CD4-positive, alpha-beta T cell treated with Interferon alpha-2 for 1 hour (primary cell): Measurements from ENCODE around the gene IL15RA.
"Not testable (repeated sequence)": the region's sequence is repeated elsewhere in the genome, so short reads cannot be mapped to it uniquely, and the experiment has no call there.

ENCODE experiments used
- DNase-seq, 2 donors: peaks; one replicate each; pipeline ENCODE4 v3.0.0-alpha.2; 2020 to 2022

Gene IL15RA

GRCh38 chr10:5968681-5969453 is 8.5 kb downstream of the IL15RA start:
- DNase-seq = no peak

GRCh38 chr10:5968037-5968680 is 9.2 kb downstream of the IL15RA start:
- no peak for DNase-seq

DNA sequence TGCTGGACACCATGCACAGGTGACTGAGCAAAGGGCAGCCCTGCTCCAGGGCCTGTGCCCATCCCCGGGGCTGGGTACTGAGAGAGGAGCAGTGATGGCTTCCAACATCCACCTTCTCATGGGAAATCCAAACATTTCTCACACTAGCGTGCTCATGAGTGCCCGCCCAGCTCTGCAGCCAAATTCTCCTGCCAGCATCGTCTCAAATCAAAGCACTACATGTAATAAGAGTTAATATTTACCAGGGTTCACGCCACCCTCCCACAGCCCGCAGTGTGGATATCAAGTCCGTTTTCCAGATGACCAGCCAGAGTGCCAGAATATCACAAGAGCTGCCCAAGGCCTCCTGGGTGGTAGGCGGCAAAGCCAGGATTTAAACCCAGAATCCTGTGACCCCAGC is 12.1 kb downstream of the IL15RA start:
- no peak for DNase-seq

GRCh38 chr10:5964736-5965135 is 12.6 kb downstream of the IL15RA start:
- DNase-seq = no peak

DNA sequence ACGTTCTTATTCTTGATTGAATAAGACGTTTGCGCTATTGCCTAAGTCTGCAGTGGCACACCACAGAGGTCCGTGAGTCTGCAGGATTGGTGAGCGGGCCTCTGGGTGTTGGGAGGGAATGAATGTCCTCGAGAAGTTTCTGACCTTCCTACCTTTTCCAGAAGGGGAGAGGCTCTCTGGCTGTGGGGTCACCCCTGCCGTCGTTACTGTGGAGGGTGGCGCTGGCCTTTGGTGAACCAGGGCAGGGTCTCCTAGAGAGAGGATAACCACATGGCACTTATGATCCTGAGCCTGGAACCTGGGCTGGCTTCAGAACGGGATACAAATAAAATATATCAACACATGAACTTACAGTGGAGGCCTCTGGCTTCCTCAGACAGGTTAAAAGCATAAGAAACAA is 13.8 kb downstream of the IL15RA start:
- no peak for DNase-seq

GRCh38 chr10:5963071-5963470 is 14.3 kb downstream of the IL15RA start:
- DNase-seq = no peak

- not testable (repeated sequence) for DNase-seq
Observed at GRCh38 chr10:5962358-5962940, 14.9 kb downstream of the IL15RA start.

DNA sequence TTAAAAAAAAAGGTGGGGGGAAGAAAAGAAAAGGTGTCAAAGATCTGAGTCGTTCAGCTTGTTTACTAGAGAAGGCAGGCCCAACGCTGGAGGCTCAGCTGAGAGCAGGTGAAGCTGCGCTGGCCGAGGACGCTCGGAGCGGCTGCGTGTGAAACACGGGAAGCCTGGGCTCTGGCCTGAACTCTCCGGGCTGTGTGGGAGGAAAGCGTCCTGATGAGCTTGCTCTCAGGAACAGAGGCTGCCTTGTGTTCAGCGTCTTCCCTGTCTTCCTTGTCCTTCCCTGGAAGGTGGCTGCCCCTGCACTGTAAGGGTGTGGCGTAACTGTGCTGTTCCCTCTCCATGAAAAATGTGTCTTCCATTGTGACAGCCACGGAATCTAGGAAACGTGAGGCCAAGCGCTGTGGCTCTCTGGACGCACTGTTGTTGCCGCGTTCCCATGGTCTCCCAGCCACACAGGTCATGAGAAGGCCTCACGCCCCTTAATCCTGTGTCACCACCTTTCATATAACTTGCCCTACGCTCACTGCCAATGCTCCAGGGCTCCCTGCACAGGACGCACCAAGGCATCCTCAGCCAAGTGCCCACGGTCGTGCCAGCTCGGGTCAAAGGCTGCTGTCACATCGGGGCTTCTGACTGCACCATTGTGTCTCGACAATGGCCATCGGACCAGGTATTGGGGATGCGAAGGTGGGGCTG is 15.8 kb downstream of the IL15RA start:
- no peak for DNase-seq

DNA sequence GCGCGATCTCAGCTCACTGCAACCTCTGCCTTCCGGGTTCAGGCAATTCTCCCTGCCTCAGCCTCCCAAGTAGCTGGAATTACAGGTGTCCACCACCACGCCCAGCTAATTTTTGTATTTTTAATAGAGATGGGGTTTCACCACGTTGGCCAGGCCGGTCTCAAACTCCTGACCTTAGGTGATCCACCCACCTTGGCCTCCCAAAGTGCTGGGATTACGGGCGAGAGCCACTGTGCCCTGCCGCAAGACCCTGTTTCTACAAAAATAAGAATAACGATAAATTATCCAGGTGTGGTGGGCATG is 16.4 kb downstream of the IL15RA start:
- DNase-seq = not testable (repeated sequence)

- DNase-seq = no peak
Observed at GRCh38 chr10:5960070-5960972, 17.0 kb downstream of the IL15RA start.

DNA sequence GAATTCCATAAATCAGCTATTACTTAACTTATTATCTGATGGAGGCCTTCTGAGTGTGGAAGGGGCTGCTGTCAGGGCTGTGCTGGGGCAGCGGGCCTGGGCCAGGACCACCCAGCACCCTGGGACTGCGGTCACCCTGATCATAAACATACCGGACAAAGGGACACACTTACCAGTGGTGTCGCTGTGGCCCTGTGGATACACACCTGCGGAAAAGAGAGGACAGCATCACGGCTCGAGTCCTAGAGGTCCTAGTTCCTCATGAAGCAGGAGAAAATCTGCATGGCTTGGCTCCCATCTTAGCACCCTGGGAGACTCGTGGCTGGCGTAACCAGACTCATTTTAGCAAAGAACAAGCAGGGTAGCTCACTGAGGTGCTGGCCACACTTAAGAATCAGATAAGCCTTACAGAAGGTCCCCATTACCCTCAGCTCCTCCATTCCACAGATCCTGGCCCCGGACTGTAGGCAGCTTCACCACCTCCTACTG is 17.7 kb downstream of the IL15RA start:
- DNase-seq = no peak

- no peak for DNase-seq
Observed at GRCh38 chr10:5959142-5959541, 18.2 kb downstream of the IL15RA start.

DNA sequence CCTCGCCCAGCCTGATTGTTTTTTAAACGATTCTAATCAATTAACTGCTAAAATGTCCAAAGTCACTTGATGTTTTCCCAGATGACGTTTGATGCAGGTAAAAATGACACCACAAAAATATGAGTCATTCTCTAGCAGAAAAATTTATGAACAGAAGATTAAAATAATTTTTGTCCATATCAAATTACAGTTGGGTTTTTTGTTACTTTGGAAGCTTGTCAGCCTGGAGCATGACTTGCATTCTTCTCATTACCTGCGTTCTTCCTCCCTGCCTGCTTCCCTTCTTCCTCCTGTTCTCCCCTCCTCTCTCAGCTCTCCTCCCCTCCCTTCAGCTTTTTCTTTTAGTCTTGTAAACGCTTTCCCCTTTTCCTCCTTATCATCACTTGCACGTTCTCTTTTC is 18.7 kb downstream of the IL15RA start:
- no peak for DNase-seq

- DNase-seq = no peak
Observed at GRCh38 chr10:5958077-5958476, 19.3 kb downstream of the IL15RA start.

DNA sequence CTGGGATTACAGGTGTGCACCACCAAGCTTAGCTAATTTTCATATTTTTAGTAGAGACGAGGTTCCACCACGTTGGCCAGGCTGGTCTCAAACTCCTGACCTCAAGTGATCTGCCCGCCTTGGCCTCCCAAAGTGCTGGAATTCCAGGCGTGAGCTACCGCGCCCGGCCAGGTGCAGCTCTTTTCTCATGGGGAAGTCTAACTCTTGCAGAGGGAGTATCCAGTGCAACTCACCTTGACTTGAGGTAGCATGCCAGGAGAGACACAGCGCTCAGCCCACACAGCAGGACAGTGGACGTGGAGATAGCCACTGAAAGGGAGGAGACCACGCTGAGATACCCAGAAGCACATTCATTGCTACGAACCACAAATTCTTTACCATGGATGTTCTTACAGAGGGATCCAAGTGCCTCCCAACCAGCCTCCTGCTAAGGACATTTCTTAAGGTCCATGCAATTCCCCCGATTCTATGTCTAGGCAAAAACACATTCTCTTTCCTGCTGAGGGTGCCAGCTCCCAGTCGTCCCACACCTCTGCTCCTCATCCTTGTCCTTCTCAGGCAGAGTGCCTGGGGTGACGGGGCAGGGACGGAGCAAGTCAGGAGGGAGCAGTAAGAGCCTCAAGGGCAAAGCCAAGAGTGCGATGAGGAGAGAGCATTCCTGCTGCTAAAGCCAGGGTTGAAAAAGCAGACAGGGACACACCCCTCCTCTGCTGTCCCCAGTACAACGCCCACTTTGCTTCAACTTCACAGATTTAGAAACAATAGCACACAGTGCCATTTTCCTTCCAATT is 21.0 kb downstream of the IL15RA start:
- no peak for DNase-seq

- DNase-seq = no peak
Observed at GRCh38 chr10:5953676-5954075, 23.7 kb downstream of the IL15RA start.

DNA sequence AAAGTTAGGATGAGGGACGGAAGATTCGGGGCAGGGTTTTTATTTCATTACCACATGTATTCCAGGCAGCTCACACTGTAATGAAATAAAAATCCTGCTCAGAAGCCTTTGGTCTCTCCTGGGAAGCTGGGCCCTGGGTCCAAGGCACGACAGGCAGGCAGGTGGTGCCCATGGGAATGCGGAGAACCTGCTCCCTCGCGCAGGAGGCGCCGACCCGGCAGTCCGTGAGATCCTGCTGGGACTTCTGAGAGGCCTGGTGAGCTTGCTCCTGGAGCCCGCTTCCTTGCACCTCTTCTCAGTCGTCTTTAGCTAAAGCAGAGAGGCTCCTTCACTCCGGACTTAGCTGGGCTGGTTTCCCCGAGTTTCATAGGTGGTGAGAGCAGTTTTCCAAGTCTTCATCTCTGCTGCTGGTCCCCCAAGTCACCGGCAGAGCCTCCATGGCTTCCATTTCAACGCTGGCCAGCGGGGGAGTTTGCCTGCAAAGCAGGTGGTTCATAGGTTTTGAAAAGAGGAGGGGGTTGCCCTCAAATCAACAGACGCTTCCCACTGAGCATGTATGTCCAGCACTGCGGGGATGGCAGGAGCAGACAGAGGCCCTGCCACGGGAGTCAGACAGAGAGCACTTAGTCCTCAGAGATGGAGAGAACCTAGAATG is 24.5 kb downstream of the IL15RA start:
- no peak for DNase-seq

DNA sequence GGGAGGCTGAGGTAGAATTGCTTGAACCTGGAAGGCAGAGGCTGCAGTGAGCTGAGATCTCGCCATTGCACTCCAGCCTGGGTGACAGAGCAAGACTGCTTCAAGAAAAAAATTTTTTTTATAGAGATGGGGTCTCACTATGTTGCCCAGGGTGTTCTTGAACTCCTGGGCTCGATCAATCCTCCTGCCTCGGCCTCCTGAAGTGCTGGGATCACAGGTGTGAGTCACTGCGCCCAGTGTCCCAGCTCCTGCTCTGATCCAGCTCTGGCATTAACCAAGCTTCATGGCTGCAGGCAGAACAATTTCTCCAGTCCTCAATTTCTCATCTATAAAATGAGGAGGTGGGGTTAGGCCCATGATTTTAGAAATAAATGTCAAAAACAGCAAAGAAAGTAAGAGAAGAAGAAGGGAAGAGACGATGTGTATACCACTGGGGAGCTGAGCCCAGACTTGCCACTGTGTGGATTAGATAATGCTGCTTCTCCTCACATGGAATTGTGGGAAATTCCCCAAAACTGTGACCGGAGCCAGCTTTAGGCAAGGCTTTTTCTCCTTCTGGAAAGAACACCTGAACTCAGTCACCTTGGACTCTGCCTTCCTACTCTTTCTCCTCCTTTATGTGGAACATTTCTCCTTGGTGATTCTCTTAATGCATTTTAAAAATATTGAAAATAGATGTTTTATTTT is 25.5 kb downstream of the IL15RA start:
- DNase-seq = no peak

DNA sequence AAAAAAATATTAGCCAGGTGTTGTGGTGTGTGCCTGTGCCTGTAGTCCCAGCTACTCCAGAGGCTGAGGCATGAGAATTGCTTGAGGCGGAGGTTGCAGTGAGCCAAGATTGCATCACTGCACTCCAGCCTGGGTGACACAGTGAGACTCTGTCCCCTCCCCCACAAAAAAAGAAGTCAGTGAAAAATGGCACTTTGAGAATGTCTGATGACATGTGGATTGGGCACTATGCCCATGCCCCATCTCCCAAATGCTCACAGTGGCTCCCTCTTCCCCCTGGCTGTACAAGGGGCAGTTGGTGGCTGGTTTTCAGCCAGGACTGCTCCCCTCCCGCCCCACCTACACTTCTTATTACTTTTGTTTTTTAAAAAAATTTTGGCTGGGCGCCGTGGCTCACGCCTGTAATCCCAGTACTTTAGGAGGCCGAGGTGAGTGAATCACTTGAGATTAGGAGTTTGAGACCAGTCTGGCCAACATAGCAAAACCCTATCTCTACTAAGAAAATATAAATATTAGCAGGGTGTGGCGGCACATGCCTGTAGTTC is 26.1 kb downstream of the IL15RA start:
- peak in 1 of 2 donors; percentile 21 for DNase-seq
